Choroid plexus epithelial cell (primary cell): ENCODE results near the gene PAPSS2.

Experiments
- DNase-seq: peaks from one replicate; pipeline ENCODE4 v3.0.0-alpha.2; 2010; ENCODE audit warnings: low read depth
- H3K4me3 ChIP-seq: 2 replicates; pipeline ENCODE4 v1.5.1; 2011; ENCODE audit warnings: low read depth, mild to moderate bottlenecking, control low read depth, low read length, moderate library complexity
- TF ChIP-seq, protein P1 (sequence below): conservative IDR thresholded peaks from 2 replicates; pipeline ENCODE4 v1.5.1; 2011; ENCODE audit warnings: low read depth, mild to moderate bottlenecking, control low read depth, inconsistent platforms, low read length, moderate library complexity

The PAPSS2 gene

DNA sequence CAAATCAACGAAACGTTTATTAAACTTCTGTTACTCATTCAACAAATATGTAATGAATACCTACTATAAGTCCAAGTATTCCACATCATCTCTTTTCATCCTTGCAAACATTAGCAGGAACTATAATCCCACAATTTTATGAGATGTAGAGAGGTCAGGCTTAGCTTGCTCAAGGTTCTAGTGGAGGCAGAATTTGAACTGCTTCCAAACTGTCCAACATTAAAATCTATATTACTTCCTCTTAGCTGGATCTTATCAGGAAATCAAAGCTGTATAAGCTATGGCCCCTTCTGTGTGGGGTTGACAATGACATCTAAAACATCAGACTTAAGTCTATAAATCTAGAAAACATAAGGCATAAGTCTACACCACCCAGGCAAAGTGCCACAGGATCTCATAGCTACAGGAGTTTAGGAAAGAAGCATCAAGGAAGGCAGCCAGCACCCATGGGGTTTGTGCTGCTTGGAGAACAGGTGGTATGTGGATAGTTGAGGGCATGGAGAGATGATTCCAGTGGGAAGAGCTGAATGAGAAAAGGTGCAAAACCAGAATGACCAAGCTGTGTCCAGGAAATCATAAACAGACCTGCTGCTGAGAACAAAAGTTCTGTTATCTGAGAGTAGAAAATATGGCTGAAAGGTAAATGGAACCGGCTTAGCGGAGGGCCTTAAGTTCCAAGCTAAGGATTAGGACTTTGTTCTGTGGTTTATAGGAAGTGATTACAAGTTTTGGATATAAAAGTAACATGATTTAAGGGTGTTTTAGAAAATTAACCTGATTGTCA lies 34.5 kb downstream of the PAPSS2 start:
- no peak overlapping the region for H3K4me3 ChIP-seq
- TF ChIP-seq, protein P1, sequence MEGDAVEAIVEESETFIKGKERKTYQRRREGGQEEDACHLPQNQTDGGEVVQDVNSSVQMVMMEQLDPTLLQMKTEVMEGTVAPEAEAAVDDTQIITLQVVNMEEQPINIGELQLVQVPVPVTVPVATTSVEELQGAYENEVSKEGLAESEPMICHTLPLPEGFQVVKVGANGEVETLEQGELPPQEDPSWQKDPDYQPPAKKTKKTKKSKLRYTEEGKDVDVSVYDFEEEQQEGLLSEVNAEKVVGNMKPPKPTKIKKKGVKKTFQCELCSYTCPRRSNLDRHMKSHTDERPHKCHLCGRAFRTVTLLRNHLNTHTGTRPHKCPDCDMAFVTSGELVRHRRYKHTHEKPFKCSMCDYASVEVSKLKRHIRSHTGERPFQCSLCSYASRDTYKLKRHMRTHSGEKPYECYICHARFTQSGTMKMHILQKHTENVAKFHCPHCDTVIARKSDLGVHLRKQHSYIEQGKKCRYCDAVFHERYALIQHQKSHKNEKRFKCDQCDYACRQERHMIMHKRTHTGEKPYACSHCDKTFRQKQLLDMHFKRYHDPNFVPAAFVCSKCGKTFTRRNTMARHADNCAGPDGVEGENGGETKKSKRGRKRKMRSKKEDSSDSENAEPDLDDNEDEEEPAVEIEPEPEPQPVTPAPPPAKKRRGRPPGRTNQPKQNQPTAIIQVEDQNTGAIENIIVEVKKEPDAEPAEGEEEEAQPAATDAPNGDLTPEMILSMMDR: no peak
- DNase-seq: no peak

DNA sequence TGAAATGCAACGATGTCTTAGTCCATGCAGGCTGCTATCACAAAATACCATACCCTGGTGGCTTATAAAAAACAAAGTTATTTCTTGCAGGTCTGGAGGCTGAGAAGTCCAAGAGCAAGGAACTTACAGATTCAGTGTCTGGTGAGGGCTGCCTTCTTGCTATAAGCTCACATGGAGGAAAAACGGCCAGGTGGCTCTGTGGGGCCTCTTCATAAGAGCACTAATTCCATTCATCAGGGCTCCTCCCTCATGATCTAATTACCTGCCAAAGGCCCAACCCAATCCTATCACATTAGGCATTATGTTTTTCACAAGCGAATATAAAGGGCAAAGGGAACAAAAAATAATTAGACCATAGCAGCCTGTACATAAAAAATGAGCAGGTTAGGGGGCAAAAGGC lies 35.4 kb downstream of the PAPSS2 start:
- H3K4me3 ChIP-seq: no peak overlapping the region
- no peak for DNase-seq
- TF ChIP-seq, protein P1: no peak

DNA sequence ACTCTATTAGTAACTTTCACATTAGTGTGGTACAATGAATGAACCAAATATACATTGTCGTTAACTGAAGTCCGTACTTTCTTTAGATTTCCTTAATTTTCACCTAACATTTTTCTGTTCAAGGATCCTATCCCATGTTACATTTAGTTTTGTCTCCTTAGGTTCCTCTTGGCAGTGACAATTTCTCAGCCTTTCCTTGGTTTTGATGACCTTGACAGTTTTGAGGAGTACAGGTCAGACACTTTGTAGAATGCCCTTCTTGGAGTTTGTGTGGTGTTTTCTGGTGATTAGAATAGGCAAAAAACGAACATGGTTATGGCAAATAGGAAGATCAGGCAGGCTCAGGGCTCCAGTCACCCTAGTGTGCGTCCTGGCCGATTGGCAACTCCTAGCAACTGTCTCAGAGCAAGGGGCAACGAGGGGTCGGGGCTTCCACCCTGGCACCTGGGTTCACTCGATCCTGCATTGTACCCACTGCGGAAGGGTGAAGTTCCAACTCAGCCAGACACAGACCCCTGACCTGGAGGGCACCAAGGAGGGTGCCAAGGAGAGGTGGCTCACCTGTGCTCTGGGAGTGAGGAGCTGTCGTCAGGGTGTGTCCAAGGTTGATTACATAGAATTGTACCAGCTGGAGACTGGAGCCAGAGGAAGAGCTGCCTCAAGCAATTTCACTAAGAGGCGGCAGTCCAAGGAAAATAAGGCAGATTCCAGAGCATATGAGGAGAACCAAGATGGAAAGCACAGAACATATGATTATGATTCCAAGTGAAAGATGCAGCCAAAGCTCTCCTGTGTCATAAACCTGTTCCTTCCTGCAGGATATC lies 37.5 kb downstream of the PAPSS2 start:
- no peak overlapping the region for H3K4me3 ChIP-seq
- TF ChIP-seq, protein P1: no peak
- DNase-seq: no peak

DNA sequence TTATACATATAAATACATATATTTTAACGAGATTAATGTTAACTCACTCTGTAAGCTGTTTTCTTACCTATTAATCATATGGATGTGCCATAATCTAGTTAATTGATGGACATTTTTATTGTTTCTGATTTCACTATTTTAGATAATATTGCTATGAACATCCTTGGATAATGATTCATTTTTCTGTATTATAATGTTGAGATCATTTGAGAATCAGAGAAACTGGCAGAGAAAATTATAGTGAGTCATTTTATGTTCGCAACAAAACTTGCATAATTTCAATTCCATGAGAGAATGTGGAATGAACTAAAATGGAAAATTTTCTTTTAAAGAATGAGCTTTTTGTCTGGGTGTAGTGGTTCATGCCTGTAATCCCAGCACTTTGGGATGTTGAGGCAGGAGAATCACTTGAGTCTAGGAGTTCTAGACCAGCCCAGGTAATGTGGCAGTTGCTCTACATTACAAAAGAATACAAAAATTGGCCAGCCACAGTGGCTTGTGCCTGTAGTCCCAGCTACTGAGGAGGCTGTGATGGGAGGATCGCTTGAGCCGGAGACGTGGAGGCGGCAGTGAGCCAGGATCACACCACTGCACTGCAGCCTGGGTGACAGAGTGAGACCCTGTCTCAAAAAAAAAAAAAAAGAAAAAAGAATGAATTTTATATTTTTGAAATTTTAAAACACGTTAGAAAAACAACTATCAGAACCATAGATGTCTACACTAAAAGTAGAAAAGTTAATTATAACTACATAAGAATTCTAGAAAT lies 40.5 kb downstream of the PAPSS2 start:
- TF ChIP-seq, protein P1: no peak
- DNase-seq: peak; percentile 59
- H3K4me3 ChIP-seq: no peak overlapping the region

DNA sequence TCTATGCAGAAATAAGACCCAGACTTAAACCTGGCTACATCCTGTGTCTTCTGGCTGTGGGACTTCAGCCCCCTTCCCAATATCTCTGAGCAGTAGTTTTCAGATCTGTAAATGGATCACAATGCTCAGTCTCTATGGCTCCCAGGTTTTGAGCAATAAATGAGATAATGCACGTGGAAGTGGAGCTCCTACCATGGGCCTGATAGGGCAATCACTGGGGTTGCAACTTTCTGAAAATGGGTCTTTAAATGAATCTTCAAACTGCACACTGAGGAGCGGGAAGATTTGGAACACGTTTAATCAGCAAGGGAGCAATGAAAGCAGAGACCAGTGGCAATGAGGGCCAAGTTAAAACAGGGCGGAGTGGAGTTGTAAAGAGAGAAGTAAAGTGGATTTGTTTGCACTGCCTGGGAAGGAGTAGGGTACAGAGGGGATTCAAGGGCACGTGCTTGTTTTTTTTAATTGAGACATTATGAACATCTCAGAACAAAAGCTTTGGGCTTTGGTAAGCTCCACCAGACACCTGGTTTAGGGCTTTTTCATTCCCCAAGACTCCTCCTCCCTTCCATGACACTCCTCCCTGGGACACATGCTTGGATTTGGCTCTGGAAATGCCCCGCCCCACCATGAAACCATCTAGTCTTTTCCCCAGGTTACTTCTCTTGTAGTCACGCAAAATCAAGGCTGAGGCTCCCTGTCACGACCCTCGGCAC lies 42.7 kb downstream of the PAPSS2 start:
- no peak for DNase-seq
- H3K4me3 ChIP-seq: no peak overlapping the region
- TF ChIP-seq, protein P1: no peak

DNA sequence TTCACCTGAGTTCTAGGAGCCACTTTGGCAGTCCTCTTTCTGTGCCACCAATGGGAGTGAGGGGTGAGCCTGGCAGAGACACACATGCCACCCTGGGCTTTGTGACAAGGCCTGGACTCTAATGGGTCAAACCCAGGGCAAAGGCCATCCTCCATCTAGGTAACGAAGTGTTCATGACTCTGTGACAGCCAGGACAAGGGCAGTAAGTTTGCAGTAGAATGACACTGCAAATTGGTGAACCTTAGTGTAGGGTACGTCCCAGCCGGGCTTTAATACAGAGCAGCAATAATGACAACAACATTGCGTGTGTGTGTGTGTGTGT lies 43.3 kb downstream of the PAPSS2 start:
- H3K4me3 ChIP-seq: no peak overlapping the region
- no peak for DNase-seq
- TF ChIP-seq, protein P1: no peak
